ENCODE results near the gene PAX5.

DNA sequence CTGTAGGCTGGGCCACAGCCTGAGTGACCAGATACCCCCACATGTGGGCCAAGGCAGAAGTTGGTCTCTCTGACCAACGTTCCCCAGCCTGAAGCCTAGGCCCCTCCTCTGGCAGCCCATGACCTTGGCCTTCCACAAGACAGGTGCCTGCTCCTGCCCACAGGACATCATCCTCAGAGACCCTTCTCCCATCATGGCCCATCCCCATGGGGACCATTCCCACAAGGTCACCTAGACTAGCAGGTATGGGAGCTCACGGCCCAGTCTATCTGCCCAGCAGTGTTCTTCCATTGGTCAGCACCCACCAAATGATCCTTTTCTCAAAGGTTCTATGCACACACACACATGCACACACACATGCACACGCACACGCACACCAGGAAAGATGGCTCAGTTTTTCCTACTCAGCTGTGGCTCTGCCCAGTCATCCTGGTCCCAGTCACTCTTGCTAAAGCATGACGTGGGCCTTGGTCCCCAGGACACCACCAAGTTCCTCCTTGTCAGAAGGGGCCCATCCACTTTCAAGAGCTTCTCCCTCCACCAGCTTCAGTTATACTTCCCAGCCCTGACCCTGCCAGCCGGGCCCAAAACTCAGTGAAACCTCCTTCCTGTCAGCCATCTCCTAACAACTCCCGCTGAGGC, 65.4 kb downstream of the PAX5 start:
- no peak for TF ChIP-seq EZH2phosphoT487 (IDR thresholded peaks at IDR 0.05; ENCODE audit: insufficient read depth, low read depth)
- no peak for TF ChIP-seq EZH2 (IDR thresholded peaks at IDR 0.05; ENCODE audit: insufficient read depth, poor library complexity, severe bottlenecking)
